GM13977 (cell line): ENCODE measurements around the gene COPG2.

Source experiments
- DNase-seq: peaks from one replicate; pipeline ENCODE4 v3.0.0; 2012; ENCODE audit warnings: low spot score
- in situ Hi-C: fragments of 300-500 bp; cut with MboI; formaldehyde crosslinking; loops from one replicate; pipeline ENCODE4 v1.12.0; 2022; ENCODE audit warnings: low sequenced_read_pairs, low pct_unique_long_range_greater_than_20kb, mixed read lengths, inconsistent platforms; ENCODE audit not compliant: unreplicated experiment
- TF ChIP-seq, protein P1 (sequence below): IDR thresholded peaks from 2 replicates; pipeline ENCODE4 v1.5.1; 2012; ENCODE audit warnings: mild to moderate bottlenecking, control low read depth; ENCODE audit not compliant: insufficient read depth; ENCODE audit errors: extremely low read depth, missing control alignments

COPG2 gene

DNA sequence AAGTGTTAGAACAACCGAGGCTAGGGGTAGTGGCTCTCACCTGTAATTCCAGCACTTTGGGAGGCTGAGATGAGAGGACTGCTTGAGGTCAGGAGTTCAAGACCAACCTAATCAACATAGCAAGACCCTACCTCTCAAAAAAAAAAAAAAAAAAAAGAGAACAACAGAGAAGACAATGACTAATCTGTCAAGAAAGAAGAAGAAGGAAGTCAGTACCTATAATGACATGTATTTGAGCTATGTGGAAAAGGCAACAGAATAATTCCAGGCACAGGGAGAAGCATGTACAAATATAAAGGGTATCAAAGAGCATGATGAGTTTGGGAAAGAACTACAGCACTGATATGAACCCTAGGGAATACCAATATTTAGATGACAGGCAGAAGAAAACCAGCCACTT is 27.5 kb downstream of the COPG2 start:
- in situ Hi-C loops: no loop called here
- no peak for DNase-seq
- TF ChIP-seq, protein P1, sequence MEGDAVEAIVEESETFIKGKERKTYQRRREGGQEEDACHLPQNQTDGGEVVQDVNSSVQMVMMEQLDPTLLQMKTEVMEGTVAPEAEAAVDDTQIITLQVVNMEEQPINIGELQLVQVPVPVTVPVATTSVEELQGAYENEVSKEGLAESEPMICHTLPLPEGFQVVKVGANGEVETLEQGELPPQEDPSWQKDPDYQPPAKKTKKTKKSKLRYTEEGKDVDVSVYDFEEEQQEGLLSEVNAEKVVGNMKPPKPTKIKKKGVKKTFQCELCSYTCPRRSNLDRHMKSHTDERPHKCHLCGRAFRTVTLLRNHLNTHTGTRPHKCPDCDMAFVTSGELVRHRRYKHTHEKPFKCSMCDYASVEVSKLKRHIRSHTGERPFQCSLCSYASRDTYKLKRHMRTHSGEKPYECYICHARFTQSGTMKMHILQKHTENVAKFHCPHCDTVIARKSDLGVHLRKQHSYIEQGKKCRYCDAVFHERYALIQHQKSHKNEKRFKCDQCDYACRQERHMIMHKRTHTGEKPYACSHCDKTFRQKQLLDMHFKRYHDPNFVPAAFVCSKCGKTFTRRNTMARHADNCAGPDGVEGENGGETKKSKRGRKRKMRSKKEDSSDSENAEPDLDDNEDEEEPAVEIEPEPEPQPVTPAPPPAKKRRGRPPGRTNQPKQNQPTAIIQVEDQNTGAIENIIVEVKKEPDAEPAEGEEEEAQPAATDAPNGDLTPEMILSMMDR: no peak

DNA sequence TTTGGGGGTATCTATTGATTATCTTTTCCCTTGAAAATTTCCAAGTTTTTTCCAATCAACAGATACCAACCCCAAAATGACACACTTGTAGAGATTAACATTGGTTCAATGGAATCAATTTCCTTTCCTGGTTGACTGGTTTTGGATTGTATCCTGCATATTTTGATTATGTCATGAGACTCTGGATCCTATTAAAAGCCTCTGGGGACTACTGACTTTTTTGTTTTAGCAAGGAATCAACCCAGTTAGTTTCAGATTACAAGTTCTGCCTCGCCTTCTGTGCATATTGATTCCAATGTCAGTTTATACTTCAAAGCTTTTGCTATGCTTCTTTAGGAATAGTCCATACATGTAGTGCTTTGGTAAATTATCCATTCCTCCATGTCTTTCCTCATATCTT is 29.2 kb downstream of the COPG2 start:
- TF ChIP-seq, protein P1: no peak
- no peak for DNase-seq
- in situ Hi-C loops: no loop called here

DNA sequence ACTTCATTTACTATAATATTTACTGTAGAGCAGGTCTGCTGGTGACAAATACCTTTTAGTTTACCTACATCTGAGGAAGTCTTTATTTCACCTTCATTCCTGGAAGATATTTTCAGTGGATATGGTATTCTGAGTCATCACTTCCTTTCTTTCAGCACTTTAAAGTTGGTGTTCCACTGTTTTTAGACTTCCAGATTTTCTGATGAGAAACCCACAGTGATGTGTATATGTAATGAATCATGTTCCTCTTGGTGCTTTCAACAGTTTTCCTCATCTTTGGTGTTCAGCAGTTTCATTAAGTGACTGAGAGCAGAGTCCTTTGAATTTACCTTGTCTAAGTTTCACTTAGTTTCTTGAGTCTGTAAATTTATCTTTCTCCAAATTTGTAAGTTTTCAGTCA is 36.4 kb downstream of the COPG2 start:
- DNase-seq: no peak
- TF ChIP-seq, protein P1: no peak
- in situ Hi-C loops: no loop called here

DNA sequence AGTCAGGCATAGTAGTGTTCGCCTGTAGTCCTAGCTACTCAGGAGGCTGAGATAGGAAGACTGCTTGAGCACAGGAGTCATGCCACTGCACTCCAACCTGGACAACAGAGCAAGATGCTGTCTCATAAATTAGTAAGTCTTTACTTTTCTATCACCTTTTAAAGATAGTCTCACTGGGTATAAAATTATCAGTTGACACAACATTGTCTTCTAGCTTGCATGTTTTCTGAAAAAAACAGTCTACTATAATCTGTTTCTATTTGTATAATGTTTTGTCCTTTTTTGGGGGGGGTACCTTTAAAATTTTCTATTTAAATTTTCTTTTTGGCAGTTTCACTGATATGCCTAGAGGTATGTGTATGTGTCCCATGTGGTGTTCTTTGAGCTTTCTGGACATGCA is 39.6 kb downstream of the COPG2 start:
- TF ChIP-seq, protein P1: no peak
- in situ Hi-C loops: no loop called here
- DNase-seq: no peak

DNA sequence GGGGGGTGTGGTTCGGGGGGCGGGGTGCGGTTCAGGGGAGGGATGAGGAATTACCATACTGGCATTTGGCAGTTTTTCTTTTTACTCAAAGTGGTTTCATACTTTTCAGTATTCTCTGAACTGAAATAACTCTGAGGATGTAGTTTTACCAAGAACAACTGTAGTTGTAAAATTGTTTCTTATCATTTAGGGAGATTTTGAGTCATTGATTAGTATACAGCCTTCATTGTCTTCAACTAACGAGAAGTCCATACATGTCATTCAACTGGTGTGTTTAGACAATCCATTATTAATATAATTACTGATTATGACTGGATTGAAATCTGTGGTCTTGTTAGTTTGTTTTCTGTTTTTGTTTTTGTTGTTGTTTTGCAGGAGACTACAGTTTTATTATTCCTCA is 40.8 kb downstream of the COPG2 start:
- in situ Hi-C loops: no loop called here
- no peak for DNase-seq
- TF ChIP-seq, protein P1: no peak

DNA sequence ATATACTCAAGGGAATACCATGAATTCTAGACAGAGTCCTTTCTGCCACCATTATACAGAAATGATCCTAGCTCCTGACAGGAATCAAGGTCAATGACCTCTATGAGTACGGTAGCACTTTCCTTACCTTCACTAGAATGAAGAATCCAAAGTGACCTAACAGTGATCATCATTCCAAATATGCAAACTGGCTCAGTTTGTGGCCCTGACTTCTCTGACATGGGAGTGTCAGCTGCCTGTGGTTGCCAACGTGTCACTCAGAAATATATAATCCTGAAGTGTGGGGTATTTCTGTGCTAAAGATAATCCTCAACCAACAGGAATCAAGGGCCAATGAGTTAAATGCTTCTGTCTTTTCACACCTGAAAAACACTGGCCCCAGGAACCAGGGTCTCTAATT is 45.7 kb downstream of the COPG2 start:
- in situ Hi-C loops: no loop called here
- no peak for DNase-seq
- TF ChIP-seq, protein P1: no peak

DNA sequence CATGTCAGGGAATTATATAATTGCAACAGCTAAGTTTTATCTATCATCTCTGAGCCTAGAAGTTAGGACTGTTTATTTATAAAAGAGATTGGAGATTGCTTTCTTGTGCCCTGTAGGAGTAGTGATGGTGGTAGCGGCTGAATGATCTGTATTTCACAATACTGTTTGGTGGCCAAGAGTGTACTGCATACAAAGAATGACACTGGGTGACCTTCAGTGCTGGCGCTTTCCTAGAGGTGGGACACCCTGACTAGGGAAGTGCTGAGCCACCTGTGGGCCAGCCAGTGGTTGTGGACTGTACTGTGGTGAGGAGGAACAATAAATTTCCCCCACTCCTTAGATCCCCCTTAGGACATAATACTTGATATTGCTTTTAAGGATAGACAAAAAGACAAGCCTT is 53.0 kb downstream of the COPG2 start:
- in situ Hi-C loops: no loop called here
- TF ChIP-seq, protein P1: no peak

More for the DNA sequence above, 53.0 kb downstream of the COPG2 start:
- no peak for DNase-seq
